ENCODE measurements around the gene SNX30.

Gene SNX30

GRCh38 chr9:112784020-112784785 lies 33.6 kb downstream of the SNX30 start (continued):
- TF ChIP-seq INSM2 (tag by site-specific recombination; IDR thresholded peaks at IDR 0.05) (0 out of 2 replicates have a peak, but pooled peaks have one; percentile 59), EGR2 (tag by site-specific recombination; IDR thresholded peaks at IDR 0.05; ENCODE audit: low read depth) (no peak), ATF2 (tag by site-specific recombination; IDR thresholded peaks at IDR 0.05; ENCODE audit: low read depth) (peak; percentile 79; the same call in 1 of the 2 replicates), ZNF624 (tag by site-specific recombination; IDR thresholded peaks at IDR 0.05) (no peak), ZNF2 (tag by site-specific recombination; IDR thresholded peaks at IDR 0.05) (0 out of 2 replicates have a peak, but pooled peaks have one; percentile 74), YY1 (tag by site-specific recombination; IDR thresholded peaks at IDR 0.05) (no peak), ZBTB6 (tag by site-specific recombination; IDR thresholded peaks at IDR 0.05) (no peak), ZNF488 (tag by site-specific recombination; IDR thresholded peaks at IDR 0.05) (no peak), ZNF23 (tag by site-specific recombination; IDR thresholded peaks at IDR 0.05; ENCODE audit: borderline replicate concordance) (no peak), ZNF558 (tag by site-specific recombination; IDR thresholded peaks at IDR 0.05) (no peak), ZNF404 (tag by site-specific recombination; IDR thresholded peaks at IDR 0.05) (no peak), ZXDB (tag by site-specific recombination; IDR thresholded peaks at IDR 0.05) (peak; percentile 47; the same call in 1 of the 2 replicates), ZNF248 (tag by site-specific recombination; IDR thresholded peaks at IDR 0.05) (no peak), KLF17 (tag by site-specific recombination; IDR thresholded peaks at IDR 0.05) (no peak), ZNF26 (tag by site-specific recombination; IDR thresholded peaks at IDR 0.05) (no peak), ZNF184 (tag by site-specific recombination; IDR thresholded peaks at IDR 0.05) (no peak), ZNF280D (tag by site-specific recombination; IDR thresholded peaks at IDR 0.05) (no peak), ZNF335 (tag by site-specific recombination; conservative IDR thresholded peaks at IDR 0.05) (0 out of 2 replicates have a peak, but pooled peaks have one; percentile 32), ZNF274 (IDR thresholded peaks at IDR 0.05; ENCODE audit: low read length) (no peak), ZNF274 (tag by site-specific recombination; IDR thresholded peaks at IDR 0.05; ENCODE audit: borderline replicate concordance) (no peak), ZNF394 (tag by site-specific recombination; IDR thresholded peaks at IDR 0.05; ENCODE audit: borderline replicate concordance) (peak; percentile 14; the same call in 1 of the 2 replicates), SETDB1 (IDR thresholded peaks at IDR 0.05; ENCODE audit: insufficient read length, low read length) (no peak), ZNF362 (tag by site-specific recombination; IDR thresholded peaks at IDR 0.05) (no peak), ZBTB17 (tag by site-specific recombination; IDR thresholded peaks at IDR 0.05) (peak; percentile 82), KLF10 (tag by site-specific recombination; IDR thresholded peaks at IDR 0.05) (no peak), ZNF529 (tag by site-specific recombination; IDR thresholded peaks at IDR 0.05; ENCODE audit: insufficient replicate concordance) (no peak), KLF8 (tag by site-specific recombination; IDR thresholded peaks at IDR 0.05) (no peak)

Data from HEK293 (cell line).